Endothelial cell of umbilical vein (primary cell): ENCODE data around the gene CACNA1A.

ENCODE experiments used
- EZH2 ChIP-seq: IDR thresholded peaks from 2 replicates; pipeline ENCODE4 v1.6.1; 2012; ENCODE audit warnings: borderline replicate concordance, low read depth, mild to moderate bottlenecking, moderate library complexity, low read length, inconsistent platforms; ENCODE audit not compliant: severe bottlenecking
- FOS ChIP-seq: IDR thresholded peaks from 2 replicates; pipeline ENCODE4 v1.6.1; 2011; ENCODE audit warnings: mild to moderate bottlenecking, low read length, moderate library complexity, borderline replicate concordance; ENCODE audit not compliant: insufficient read depth
- POLR2A ChIP-seq: IDR thresholded peaks from 2 replicates; pipeline ENCODE4 v1.6.1; 2012; ENCODE audit warnings: low read depth, mild to moderate bottlenecking, control low read depth, low read length
- POLR2AphosphoS5 ChIP-seq: IDR thresholded peaks from 2 replicates; pipeline ENCODE4 v1.6.1; 2012; ENCODE audit warnings: low read depth, mild to moderate bottlenecking, control low read depth, low read length, moderate library complexity; ENCODE audit not compliant: insufficient read depth
- TF ChIP-seq, protein P1 (sequence below), 2 donors: IDR thresholded peaks; 1 replicate in 1 of 2; 2 replicates in 1 of 2; pipeline ENCODE4 v1.5.1; 2011; ENCODE audit warnings: low read length in 2 of 2, mild to moderate bottlenecking in 2 of 2, moderate library complexity in 2 of 2, control low read depth in 1 of 2, inconsistent platforms in 1 of 2, low read depth in 1 of 2; ENCODE audit not compliant: insufficient read depth in 1 of 2; ENCODE audit errors: extremely low read depth in 1 of 2
- TF ChIP-seq, protein P2 (sequence below): IDR thresholded peaks from 2 replicates; pipeline ENCODE4 v1.6.1; 2011; ENCODE audit not compliant: insufficient read depth, insufficient read length

DNA sequence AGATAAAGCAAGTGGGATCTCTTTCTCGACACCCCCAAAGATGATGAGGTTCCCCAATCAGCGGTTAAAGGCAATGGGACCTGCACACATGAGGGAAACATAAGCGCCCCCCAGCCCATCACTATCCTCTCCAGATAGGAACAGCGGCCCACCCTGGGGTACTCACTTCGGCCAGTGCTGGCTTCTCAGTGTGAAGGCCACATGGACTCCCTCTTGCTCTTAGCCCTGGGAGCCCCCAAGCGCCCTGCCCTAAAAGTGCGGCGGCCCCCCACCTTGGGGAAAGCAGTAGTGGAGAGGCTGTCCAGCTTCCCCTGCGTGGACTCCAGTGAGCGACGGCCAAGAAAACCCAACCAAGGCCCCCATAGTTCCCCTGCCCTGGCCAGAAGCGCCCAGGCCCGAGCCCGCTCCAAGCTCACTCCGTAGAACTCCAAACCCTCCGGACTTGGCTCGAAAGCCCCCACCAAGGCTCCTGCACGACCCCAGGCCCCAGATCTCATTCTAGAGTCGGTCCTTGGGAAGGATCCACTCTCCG lies 1.0 kb downstream of the CACNA1A start:
- TF ChIP-seq POLR2A, result no peak
- TF ChIP-seq, protein P1, sequence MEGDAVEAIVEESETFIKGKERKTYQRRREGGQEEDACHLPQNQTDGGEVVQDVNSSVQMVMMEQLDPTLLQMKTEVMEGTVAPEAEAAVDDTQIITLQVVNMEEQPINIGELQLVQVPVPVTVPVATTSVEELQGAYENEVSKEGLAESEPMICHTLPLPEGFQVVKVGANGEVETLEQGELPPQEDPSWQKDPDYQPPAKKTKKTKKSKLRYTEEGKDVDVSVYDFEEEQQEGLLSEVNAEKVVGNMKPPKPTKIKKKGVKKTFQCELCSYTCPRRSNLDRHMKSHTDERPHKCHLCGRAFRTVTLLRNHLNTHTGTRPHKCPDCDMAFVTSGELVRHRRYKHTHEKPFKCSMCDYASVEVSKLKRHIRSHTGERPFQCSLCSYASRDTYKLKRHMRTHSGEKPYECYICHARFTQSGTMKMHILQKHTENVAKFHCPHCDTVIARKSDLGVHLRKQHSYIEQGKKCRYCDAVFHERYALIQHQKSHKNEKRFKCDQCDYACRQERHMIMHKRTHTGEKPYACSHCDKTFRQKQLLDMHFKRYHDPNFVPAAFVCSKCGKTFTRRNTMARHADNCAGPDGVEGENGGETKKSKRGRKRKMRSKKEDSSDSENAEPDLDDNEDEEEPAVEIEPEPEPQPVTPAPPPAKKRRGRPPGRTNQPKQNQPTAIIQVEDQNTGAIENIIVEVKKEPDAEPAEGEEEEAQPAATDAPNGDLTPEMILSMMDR (IDR thresholded peaks at IDR 0.05; ENCODE audit: extremely low read depth in 1 of 2, insufficient read depth in 1 of 2, low read depth in 1 of 2, low read length in 2 of 2), result no peak
- no peak for TF ChIP-seq EZH2
- TF ChIP-seq, protein P2, sequence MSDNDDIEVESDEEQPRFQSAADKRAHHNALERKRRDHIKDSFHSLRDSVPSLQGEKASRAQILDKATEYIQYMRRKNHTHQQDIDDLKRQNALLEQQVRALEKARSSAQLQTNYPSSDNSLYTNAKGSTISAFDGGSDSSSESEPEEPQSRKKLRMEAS, result no peak
- TF ChIP-seq POLR2AphosphoS5, result no peak
- no peak for TF ChIP-seq FOS
